Thyroid gland (tissue), 4 donors: ENCODE data around the gene HID1.

Experiments used
- CTCF ChIP-seq, 6 experiments: fragments of 200-600 bp in 3 of 6; fragments of 450-650 bp in 3 of 6; sonication (generic) in 3 of 6; IDR thresholded peaks; one replicate each; pipeline ENCODE4 v1.5.1; 2016 to 2019; ENCODE audit warnings: antibody characterized with exemption in 6 of 6, mild to moderate bottlenecking in 2 of 6, inconsistent platforms in 1 of 6, moderate library complexity in 1 of 6
- POLR2A ChIP-seq, 2 donors: fragments of 450-650 bp; IDR thresholded peaks; one replicate each; pipeline ENCODE4 v1.6.1; 2017; ENCODE audit warnings: antibody characterized with exemption in 2 of 2, mild to moderate bottlenecking in 2 of 2, moderate library complexity in 1 of 2

DNA sequence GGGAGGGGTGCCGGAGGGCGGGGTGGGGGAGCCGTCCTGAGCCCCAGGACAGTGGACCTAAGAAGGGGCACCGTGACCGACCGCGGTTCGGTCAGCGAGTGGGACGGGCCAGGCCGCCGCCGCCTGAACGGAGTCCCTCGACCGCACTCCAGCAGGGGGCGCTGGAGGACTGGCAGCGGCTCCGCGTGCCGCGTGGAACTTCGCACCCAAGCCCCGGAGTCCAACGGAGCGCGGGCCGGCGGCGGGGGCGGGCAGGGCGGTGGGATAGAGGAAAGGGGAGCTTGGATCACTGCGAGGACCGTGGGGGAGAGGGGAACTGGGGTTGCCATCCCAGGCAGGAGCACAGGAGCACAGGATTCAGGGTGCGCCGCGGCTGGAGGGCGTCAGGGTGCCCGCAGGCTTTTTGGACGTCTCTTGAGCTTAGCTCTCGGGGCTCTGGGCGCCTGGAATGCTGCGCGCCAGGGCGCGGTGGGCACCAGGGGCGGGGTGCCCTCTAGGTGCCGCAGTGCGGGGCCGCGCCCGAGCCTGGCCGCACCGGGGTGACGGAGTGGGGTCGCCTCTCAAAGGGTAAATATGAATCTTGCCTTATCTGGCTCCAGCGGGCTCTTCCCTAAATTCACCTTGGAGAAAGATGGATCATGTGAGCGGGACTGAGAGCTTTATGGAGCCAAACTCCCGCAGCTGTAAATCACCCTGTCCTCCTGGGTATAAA, 48.9 kb downstream of the HID1 start:
- TF ChIP-seq CTCF (IDR thresholded peaks at IDR 0.05) = peak; percentile 21 to 85 (median 52)
- TF ChIP-seq POLR2A (IDR thresholded peaks at IDR 0.05) = no peak
